ENCODE data around the gene PFKFB4.
"Not testable (repeated sequence)": the region's sequence is repeated elsewhere in the genome, so short reads cannot be mapped to it uniquely, and the experiment has no call there.

The PFKFB4 gene

DNA sequence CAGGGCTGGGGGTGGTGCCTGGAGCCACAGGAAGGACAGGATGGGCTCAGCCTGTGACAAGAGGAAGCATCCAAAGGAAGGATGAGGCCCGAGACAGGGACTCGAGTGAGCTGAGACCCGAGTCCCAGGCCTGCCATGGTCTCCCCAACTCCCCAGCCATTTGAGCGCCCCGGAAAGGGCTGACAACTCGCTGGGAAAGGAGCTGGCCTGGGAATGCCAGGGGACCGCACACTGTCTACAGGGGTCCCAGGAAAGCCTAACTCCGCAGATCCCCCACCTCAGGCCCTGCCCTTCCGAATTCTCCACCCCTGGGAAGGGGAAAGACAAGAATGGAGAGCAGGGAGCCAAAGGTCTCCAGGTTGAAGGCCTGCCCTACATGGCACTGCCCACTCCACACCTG, 31.6 kb downstream of the PFKFB4 start:
- DNase-seq, result no peak

- no peak for DNase-seq
Measured at GRCh38 chr3:48521635-48522034, 35.0 kb downstream of the PFKFB4 start.

DNA sequence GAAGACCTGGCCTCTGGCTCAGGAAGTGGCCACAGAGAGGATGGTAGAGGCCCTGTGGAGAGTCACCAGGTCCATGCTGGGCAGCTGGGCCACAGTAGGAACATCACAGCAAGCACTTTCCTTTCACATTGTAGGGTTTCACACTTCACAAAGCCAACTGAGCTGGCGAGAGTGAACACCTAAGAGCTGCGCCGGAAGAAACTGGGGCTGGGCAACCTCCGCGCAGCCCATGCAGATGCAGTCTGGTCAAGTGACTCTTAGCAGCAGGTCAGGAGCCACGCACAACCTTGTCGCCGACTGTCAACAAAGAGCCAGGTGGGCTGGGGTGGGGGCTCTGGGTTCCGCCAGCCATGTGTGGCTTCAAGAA, 37.3 kb downstream of the PFKFB4 start:
- DNase-seq, result no peak

DNA sequence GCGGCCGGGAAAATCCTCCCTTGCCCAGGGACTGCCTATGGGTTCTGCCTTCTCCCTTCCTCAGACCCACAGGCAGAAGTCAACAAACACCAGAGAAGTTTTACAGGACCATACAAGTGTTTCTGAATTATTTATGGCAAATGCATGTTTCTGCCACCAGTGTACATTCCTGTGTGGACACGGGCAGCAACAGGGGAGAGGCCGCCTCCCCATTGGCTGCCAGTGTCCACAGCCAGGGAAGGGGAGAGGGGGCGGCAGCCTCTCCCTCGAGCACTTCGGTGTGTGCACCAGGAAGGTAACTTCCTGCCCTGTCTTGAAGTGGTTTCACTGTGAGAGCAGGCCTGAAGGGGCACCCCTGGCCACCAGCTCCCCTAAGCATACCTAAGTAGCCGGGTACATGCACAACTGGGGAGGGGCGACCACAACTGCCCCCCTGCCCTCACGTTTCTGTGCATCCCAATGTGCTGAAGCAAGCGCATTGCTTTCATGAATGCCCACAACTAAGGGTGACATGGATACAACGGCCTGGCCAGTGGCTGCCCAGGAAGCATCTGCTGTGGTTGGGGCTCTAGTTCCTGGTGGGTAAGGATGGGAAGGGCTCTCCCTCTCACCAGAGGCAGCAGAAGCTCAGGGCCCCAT, 37.8 kb downstream of the PFKFB4 start:
- no peak for DNase-seq

GRCh38 chr3:48518069-48518468, 38.5 kb downstream of the PFKFB4 start:
- DNase-seq, result no peak

DNA sequence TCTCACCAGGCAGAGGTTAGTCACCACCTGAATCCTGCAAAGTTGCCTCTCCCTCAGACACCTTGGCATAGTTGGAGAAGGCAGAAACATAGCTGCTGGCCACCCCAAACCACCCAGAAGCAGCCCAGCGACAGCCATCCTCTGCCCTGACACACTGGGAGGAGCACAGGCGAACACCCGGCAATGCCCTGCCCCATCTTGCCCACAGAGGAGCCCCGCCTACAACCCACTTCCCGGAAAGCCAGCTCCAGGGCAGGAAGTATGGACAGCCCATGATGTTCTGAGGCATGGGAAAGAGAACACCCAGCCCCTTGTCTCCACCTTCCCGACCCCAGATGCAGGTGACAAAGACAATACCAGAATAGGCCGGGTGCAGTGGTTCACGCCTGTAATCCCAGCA, 40.0 kb downstream of the PFKFB4 start:
- peak; percentile 8 for DNase-seq

GRCh38 chr3:48514431-48515227, 42.0 kb downstream of the PFKFB4 start:
- DNase-seq, result no peak

DNA sequence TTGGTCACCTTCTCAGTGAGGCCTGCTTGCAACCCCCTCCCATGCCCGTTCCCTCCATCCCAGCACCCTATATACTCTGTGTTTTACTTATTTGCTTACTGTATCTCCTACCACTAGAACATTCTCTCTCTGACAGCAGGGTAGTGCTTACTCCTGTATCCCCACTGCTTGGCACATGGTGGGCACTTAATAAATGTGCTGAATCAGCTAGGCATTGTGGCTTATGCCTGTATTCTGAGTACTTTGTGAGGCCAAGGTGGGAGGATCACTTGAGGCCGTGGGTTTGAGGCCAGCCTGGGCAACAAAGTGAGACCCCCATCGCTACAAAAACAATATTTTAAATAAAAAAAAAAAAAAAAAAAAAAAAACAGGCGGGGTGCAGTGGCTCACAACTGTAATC, 45.1 kb downstream of the PFKFB4 start:
- DNase-seq, result no peak

DNA sequence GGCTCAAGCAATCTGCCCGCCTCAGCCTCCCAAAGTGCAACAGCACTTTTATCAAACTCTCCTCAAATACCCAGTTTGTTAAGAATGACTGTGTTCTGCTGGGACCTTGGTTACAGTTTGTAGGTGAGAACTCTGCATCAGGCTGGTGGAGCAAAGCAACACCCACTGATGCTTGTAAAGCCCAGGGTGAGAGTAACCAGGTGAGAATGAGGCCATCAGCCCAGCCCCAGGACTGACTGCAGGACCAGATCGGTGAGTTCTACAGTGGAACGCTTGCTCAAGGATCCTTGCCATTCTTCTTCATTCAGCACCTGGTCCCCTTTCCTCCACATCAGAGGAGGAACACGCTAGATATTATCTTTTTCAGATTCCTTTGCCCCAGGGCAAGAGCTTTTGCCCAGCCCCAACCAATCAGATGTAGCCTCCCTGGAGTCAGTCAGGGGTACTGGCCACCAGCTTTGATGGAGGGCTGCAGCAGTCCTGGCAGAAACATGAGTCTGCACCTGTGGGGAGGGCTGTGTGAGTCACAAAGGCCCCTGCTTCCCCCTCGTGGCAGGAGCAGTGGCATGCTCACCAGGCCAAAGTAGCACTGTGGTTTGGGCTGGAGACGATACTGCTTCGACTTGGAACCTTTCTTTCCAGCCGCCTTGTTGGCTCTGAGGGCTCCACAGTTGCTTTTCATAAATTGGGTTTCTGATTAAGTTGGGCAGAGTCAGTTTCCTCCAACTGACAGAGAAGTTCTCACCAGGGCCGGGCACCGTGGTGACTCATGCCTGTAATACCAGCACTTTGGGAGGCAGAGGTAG, 49.1 kb downstream of the PFKFB4 start:
- DNase-seq, result peak; percentile 72

- DNase-seq, result no peak
Measured at GRCh38 chr3:48505968-48506504, 50.6 kb downstream of the PFKFB4 start.

GRCh38 chr3:48505146-48505545, 51.5 kb downstream of the PFKFB4 start:
- DNase-seq, result no peak

DNA sequence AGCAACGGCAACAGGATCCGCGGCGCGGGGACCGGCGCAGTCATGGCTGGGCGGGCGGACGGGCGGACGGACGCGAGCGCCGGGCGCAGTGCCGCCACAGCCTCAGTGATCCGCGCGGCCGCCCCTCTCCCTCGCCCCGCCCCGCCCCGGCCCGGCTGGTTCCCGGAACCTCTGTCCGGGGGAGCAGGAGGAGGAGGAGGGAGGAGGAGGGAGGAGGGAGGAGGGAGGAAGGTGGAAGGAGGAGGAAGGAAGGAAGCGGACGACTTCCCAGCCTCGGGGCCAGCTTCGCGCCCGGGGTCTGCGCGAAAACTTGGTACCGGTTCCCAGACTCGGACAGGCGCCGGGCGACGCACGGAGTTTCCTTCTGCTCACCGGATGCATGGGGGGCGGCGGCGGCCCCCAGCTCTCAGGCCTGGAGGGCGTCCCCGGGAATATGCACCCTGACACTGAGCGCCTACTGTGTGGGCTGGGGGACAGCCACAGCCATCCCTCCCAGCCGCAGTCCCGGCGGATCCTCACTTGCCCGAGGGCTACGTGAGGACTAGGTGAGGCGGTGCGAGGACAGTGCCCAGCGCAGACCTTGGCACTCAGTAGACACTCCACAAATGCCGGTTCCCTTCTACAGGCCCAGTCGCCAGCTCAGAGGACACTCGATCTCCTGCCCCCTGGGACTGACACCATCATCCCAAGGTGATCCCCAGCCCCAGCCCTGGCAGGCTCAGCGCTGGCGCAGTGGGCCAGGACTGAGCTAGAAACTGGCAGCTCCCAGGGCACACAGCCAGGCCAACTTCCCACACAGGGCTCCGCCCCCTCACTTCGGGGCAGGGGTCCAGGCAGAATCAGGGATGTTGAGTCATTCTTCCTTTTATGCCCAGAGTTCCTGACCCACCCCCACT, 52.3 kb downstream of the PFKFB4 start, which contains the start of gene SHISA5:
SHISA5 (minus strand) TSS at position 124 of the 896 bp plus-strand sequence; CDS start at position 44, 80 bp downstream.
- peak; percentile 49 for DNase-seq

GRCh38 chr3:48503401-48504050, 53.1 kb downstream of the PFKFB4 start:
- no peak for DNase-seq

- DNase-seq, result peak; percentile 7
Measured at GRCh38 chr3:48502728-48503168, 53.9 kb downstream of the PFKFB4 start.

DNA sequence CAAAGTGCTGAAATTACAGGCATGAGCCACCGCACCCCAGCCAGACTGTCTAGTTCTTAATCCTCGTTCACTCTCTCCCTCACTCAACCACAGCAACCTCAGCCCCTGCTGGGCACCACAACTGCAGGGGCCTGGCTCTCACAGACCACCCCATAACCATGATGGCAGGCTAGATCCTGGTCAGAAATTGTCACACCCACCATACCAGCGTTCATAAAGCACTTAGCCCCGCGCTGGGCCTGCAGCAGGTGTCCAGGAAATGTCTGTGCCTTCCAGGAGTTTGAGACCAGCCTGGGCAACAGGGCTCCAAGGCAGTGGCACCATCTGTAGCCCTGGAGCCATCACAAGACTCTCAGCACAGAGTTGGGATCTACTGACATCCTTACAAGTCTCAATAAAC, 54.5 kb downstream of the PFKFB4 start:
- no peak for DNase-seq

- no peak for DNase-seq
Measured at GRCh38 chr3:48501196-48501595, 55.4 kb downstream of the PFKFB4 start.

- no peak for DNase-seq
Measured at GRCh38 chr3:48500656-48501055, 55.9 kb downstream of the PFKFB4 start.

GRCh38 chr3:48493203-48493501, 63.5 kb downstream of the PFKFB4 start:
- no peak for DNase-seq

- no peak for DNase-seq
Measured at GRCh38 chr3:48492461-48493202, 64.0 kb downstream of the PFKFB4 start.

DNA sequence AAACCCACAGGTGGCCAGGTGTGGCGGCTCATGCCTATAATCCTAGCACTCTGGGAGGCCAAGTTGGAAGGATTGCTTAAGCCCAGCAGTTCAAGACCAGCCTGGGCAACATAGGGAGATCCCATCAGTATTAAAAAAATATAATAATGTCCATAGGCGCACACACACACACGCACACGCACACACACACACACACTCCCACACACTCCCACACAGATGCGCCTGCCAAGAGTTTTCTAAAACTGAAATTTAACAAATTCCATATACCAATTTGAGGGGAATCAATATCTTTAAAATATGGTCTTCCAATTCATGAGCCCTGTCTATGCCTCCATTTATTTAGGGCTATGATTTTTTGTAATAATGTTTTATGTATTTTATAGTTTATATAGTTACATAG, 69.7 kb downstream of the PFKFB4 start:
- DNase-seq, result no peak

DNA sequence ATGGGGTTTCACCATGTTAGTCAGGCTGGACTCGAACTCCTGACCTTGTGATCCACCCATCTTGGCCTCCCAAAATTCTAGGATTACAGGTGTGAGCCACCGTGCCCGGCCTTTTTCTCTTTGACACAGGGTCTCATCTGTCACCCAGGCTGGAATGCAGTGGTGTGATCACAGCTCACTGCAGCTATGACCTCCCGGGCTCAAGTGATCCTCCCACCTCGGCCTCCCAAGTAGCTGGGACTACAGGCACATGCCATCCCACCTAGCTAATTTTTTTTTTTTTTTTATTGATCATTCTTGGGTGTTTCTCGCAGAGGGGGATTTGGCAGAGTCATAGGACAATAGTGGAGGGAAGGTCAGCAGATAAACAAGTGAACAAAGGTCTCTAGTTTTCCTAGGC, 73.8 kb downstream of the PFKFB4 start:
- DNase-seq, result not testable (repeated sequence)
